ENCODE data around the gene ZNF804A. TPM values are rescaled to one million over a fixed set of nuclear protein-coding genes. Genes with fewer than 3 reads are reported as not detected.

Gene ZNF804A
- total and polyA plus RNA-seq, 2 of the 8 experiments (the other 6 are each of a cell fraction or from before 2014, with no cell fraction given): 0.02 TPM; not detected in 1

DNA sequence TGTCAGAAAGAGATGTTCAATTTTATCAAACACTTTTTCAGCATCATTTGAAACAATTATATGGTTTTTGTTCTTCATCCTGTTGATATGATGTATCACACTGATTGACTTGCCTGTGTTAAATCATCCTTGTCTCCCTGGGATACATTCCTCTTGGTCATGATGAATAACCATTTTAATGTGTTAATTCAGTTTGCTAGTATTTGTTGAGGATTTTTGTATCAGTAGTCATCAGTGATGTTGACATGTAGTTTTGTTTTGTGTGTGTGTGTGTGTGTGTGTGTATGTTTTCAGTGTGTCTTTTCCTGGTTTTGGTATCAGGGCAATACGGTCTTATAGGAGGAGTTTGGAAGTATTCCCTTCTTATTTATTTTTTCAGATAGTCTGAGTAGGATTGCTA, 325.4 kb downstream of the ZNF804A start (continued):
- TF ChIP-seq, protein P1, sequence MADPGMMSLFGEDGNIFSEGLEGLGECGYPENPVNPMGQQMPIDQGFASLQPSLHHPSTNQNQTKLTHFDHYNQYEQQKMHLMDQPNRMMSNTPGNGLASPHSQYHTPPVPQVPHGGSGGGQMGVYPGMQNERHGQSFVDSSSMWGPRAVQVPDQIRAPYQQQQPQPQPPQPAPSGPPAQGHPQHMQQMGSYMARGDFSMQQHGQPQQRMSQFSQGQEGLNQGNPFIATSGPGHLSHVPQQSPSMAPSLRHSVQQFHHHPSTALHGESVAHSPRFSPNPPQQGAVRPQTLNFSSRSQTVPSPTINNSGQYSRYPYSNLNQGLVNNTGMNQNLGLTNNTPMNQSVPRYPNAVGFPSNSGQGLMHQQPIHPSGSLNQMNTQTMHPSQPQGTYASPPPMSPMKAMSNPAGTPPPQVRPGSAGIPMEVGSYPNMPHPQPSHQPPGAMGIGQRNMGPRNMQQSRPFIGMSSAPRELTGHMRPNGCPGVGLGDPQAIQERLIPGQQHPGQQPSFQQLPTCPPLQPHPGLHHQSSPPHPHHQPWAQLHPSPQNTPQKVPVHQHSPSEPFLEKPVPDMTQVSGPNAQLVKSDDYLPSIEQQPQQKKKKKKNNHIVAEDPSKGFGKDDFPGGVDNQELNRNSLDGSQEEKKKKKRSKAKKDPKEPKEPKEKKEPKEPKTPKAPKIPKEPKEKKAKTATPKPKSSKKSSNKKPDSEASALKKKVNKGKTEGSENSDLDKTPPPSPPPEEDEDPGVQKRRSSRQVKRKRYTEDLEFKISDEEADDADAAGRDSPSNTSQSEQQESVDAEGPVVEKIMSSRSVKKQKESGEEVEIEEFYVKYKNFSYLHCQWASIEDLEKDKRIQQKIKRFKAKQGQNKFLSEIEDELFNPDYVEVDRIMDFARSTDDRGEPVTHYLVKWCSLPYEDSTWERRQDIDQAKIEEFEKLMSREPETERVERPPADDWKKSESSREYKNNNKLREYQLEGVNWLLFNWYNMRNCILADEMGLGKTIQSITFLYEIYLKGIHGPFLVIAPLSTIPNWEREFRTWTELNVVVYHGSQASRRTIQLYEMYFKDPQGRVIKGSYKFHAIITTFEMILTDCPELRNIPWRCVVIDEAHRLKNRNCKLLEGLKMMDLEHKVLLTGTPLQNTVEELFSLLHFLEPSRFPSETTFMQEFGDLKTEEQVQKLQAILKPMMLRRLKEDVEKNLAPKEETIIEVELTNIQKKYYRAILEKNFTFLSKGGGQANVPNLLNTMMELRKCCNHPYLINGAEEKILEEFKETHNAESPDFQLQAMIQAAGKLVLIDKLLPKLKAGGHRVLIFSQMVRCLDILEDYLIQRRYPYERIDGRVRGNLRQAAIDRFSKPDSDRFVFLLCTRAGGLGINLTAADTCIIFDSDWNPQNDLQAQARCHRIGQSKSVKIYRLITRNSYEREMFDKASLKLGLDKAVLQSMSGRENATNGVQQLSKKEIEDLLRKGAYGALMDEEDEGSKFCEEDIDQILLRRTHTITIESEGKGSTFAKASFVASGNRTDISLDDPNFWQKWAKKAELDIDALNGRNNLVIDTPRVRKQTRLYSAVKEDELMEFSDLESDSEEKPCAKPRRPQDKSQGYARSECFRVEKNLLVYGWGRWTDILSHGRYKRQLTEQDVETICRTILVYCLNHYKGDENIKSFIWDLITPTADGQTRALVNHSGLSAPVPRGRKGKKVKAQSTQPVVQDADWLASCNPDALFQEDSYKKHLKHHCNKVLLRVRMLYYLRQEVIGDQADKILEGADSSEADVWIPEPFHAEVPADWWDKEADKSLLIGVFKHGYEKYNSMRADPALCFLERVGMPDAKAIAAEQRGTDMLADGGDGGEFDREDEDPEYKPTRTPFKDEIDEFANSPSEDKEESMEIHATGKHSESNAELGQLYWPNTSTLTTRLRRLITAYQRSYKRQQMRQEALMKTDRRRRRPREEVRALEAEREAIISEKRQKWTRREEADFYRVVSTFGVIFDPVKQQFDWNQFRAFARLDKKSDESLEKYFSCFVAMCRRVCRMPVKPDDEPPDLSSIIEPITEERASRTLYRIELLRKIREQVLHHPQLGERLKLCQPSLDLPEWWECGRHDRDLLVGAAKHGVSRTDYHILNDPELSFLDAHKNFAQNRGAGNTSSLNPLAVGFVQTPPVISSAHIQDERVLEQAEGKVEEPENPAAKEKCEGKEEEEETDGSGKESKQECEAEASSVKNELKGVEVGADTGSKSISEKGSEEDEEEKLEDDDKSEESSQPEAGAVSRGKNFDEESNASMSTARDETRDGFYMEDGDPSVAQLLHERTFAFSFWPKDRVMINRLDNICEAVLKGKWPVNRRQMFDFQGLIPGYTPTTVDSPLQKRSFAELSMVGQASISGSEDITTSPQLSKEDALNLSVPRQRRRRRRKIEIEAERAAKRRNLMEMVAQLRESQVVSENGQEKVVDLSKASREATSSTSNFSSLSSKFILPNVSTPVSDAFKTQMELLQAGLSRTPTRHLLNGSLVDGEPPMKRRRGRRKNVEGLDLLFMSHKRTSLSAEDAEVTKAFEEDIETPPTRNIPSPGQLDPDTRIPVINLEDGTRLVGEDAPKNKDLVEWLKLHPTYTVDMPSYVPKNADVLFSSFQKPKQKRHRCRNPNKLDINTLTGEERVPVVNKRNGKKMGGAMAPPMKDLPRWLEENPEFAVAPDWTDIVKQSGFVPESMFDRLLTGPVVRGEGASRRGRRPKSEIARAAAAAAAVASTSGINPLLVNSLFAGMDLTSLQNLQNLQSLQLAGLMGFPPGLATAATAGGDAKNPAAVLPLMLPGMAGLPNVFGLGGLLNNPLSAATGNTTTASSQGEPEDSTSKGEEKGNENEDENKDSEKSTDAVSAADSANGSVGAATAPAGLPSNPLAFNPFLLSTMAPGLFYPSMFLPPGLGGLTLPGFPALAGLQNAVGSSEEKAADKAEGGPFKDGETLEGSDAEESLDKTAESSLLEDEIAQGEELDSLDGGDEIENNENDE (IDR thresholded peaks at IDR 0.05; ENCODE audit: insufficient replicate concordance, low read length): no peak

All from H1 (cell line).